ENCODE data around the gene PAN2.
"Not testable (repeated sequence)": the region's sequence is repeated elsewhere in the genome, so short reads cannot be mapped to it uniquely, and the experiment has no call there.

The PAN2 gene

DNA sequence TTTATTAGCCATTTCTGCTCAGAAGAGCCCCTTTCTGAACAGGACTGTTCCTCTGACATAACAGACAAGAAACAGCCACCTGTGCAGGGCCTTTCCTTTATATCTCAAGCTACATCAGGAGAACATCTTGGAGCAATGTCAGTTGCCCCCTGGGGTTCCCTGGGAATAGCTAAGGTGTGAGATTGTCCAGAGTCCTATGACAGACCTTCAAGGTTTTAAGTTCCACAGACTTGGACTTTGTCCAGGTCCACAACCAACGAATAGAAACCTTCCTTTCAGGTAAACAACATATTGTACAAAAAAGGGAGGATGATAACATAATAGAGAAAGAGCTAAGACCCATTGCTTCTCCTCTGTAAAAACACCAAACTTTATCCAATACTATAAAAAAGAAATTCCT, 7.8 kb upstream of the PAN2 start:
- DNase-seq (ENCODE audit: low read depth) = no peak

GRCh38 chr12:56339158-56339422, 5.3 kb upstream of the PAN2 start:
- no peak for DNase-seq (ENCODE audit: low read depth)

- no peak for DNase-seq (ENCODE audit: low read depth)
These were observed 4.7 kb upstream of the PAN2 start, which contains the start of gene IL23A for GRCh38 chr12:56338308-56339157. IL23A (plus strand) TSS chr12:56338884; CDS start chr12:56339045, 161 bp downstream.

GRCh38 chr12:56337753-56338251, 4.0 kb upstream of the PAN2 start:
- DNase-seq (ENCODE audit: low read depth) = no peak

- DNase-seq (ENCODE audit: low read depth) = no peak
These were observed 2.8 kb upstream of the PAN2 start for GRCh38 chr12:56336361-56337167.

DNA sequence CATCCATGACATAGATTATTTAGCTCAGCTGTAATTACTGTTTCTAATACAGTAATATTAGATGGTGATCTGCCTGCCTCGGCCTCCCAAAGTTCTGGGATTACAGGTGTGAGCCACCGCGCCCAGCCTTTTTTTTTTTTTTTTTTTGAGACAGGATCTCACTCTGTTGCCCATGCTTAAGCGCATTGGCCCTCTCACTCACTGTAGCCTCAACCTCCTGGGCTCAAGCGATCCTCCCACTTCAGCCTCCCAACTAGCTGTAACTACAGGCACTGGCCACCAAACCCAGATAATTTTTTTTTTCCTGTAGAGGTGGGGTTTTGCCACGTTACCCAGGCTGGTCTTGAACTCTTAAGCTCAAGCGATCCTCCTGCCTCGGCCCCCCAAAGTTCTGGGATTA, 1.7 kb upstream of the PAN2 start:
- DNase-seq (ENCODE audit: low read depth) = not testable (repeated sequence)

GRCh38 chr12:56334490-56334793, 642 bp upstream of the PAN2 start:
- no peak for DNase-seq (ENCODE audit: low read depth)

GRCh38 chr12:56333197-56333678, 562 bp downstream of the PAN2 start:
- no peak for DNase-seq (ENCODE audit: low read depth)

DNA sequence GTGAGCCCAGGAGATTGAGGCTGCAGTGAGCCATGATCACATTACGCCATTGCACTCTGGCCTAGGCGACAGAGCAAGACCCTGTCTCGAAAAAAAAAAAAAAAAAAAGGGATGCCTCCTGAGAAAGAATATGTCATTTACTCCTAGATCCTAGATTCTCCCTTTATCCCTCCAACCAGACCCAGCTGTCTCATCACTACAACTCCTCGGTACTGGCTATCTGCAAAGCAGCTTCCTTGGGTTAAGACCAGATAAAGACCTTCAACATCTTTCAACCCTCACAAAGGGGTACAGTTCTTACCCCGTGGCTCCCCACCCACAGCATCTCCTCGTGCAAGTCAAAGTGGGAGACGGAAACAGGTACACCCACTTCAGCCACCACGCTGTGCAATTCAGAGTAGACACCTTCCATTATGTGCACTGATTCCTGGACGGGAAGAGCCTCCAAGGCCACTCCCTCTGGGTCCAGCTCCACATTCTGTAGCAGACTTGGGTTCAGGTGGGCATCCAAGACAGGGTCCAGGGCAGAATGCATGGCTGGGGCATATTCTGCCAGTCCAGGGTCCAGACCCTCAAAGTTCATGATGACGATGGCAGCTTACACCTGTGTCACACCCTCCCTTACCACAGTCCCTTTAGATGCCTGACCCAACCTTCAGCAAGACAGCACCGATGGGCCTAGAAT, 1.1 kb downstream of the PAN2 start:
- DNase-seq (ENCODE audit: low read depth) = no peak

GRCh38 chr12:56330936-56331490, 2.8 kb downstream of the PAN2 start:
- no peak for DNase-seq (ENCODE audit: low read depth)

DNA sequence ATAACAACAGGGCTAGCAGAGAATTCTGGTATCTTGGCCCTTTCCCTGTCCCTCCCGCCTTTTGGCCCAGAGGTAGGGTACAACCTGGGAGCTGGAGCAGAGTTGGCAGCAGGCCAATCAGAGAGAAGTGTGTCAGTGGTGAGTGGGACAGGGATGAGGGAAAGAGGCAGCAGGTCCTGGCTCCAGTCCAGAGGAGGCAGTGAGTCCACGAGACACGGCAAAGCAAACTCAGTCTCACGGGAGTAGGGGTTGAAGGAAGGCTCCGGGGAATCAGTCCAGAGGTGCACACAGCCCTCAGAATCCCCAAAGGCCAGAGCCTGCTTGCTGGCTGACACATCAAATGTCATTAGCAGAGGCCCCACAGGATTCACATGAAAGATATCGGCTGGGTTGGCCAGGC, 7.3 kb downstream of the PAN2 start:
- DNase-seq (ENCODE audit: low read depth) = no peak

DNA sequence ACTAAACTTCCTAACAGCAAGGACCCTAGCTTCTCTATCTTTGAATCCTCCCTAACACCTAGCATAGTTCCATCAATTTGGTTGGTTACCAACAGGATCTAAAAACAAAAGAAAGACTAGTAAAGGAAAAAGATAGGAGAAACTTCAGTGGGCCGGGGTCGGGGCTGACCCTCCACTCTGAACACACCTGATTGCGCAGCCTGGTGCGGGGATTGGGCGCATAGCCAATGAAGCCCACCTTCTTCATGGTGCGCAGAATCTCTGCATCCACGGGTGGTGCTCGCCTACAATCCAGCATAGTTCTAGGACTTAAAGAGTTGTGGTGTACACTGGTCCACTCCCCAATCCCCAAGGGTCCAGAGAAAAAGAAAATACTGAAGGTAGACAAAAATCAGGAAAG, 7.7 kb downstream of the PAN2 start:
- DNase-seq (ENCODE audit: low read depth) = no peak

- DNase-seq (ENCODE audit: low read depth) = no peak
These were observed 9.6 kb downstream of the PAN2 start for GRCh38 chr12:56324206-56324605.

GRCh38 chr12:56321610-56322009, 12.2 kb downstream of the PAN2 start:
- DNase-seq (ENCODE audit: low read depth) = not testable (repeated sequence)

- no peak for DNase-seq (ENCODE audit: low read depth)
These were observed 12.8 kb downstream of the PAN2 start for GRCh38 chr12:56321027-56321426.

DNA sequence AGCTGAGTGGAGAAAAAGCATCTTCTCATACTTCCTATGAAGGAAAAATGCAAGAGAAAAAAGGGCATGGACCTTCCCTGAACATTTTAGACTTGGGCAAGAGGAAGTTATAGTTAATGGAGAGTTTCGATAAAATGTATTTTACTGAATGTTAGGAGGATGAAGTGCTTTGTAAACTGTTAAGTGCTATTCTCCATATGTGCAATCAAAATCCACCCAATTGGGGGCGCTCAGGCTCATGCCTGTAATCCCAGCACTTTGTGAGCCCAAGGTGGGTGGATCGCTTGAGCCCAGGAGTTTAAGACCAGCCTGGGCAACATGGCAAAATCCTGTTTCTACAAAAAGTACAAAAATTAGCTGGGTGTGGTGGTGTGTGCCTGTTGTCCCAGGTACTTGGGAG, 16.1 kb downstream of the PAN2 start:
- DNase-seq (ENCODE audit: low read depth) = no peak

GRCh38 chr12:56315622-56316473, 18.0 kb downstream of the PAN2 start, which contains the start of gene CNPY2:
CNPY2 (minus strand) TSS chr12:56315988; CDS start chr12:56315217, 771 bp downstream.
- DNase-seq (ENCODE audit: low read depth) = peak; percentile 93

DNA sequence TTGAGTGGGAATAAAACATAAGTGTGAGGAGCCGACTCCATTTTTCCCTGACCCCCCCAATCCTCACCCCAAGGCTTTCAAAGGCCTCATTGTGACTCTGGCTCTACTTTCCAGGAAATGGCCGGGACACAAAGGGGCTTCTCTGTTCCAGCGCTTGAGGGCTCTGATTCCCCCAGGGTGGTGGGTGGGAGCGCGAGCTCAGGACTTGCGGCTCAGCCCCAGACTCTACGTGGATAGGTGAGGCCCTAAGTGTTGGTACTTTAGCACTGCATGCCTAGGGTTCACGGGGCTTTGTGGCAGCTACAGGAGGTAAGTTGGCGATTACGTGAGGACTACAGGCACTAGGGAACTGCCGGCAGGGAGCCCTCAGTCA, 18.6 kb downstream of the PAN2 start:
- DNase-seq (ENCODE audit: low read depth) = no peak

DNA sequence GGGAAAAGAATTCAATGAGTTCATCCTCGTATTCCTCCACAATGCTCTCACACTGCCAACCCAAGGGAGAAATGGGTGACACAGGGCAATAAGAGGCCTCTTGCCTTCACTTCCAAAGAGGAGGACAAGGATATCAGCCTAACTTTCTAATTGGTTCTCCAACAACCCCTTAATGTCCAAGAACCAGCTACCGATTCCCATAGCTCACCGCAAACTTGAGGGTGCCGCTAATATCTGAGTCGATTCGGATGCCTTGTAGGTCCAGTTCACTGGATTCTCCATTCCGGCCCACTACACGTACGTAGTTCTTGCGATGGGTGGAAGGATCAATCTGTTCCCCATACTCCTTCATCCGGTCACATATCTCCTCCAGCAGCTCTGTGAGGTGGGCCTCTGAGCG, 22.8 kb downstream of the PAN2 start:
- no peak for DNase-seq (ENCODE audit: low read depth)

- DNase-seq (ENCODE audit: low read depth) = no peak
These were observed 25.1 kb downstream of the PAN2 start for GRCh38 chr12:56308714-56309113.

GRCh38 chr12:56307221-56307965, 26.4 kb downstream of the PAN2 start:
- DNase-seq (ENCODE audit: low read depth) = no peak

All from fibroblast of the conjunctiva (primary cell).